Brain pericyte (primary cell): ENCODE data around the gene TEX2.

Source experiments
- DNase-seq: peaks from one replicate; pipeline ENCODE4 v3.0.0-alpha.2; 2012; ENCODE audit warnings: low read depth, low spot score

The TEX2 gene, protein sequence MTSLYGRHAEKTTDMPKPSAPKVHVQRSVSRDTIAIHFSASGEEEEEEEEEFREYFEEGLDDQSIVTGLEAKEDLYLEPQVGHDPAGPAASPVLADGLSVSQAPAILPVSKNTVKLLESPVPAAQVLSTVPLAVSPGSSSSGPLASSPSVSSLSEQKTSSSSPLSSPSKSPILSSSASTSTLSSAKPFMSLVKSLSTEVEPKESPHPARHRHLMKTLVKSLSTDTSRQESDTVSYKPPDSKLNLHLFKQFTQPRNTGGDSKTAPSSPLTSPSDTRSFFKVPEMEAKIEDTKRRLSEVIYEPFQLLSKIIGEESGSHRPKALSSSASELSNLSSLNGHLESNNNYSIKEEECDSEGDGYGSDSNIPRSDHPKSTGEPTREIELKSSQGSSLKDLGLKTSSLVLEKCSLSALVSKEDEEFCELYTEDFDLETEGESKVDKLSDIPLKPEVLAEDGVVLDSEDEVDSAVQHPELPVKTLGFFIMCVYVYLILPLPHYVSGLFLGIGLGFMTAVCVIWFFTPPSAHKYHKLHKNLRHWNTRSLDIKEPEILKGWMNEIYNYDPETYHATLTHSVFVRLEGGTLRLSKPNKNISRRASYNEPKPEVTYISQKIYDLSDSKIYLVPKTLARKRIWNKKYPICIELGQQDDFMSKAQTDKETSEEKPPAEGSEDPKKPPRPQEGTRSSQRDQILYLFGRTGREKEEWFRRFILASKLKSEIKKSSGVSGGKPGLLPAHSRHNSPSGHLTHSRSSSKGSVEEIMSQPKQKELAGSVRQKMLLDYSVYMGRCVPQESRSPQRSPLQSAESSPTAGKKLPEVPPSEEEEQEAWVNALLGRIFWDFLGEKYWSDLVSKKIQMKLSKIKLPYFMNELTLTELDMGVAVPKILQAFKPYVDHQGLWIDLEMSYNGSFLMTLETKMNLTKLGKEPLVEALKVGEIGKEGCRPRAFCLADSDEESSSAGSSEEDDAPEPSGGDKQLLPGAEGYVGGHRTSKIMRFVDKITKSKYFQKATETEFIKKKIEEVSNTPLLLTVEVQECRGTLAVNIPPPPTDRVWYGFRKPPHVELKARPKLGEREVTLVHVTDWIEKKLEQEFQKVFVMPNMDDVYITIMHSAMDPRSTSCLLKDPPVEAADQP

DNA sequence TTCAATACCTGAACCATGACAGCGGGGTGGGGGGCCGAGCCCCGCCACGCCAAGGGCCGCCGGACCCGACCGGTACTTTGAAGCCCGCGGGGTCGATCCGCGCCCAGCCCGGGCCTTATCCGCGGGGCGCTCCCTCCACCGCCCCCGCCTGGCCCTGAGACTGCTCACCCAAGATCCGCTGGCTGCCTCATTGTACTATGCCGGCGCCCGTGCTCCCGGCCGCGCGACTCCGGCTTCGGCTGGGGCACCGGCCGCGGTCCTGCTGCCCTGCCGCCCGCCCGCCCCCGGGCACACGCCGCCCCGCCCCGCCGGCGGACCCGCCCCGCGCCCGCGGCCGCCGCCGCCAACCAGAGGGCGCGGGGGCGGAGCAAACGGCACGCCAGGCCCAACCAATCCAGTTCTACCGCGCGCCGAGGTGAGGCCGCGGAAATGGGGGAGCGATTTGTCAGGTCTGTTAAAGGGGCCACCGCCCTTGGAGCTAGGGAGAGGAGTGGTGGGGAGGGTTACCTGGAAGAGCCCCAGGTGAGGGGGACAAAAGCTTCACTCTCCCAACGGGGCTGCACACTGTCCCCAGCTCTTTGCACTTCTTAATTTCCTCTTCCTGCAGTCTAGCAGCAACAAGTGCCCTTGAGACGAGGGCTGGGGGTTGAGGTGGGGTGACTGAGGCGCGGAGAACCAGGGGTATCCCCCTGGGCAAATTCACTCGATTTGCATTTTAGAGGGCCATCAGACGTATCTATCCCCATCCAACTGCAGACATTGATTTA lies at the start of gene TEX2:
TSS of gene TEX2 (minus strand) at position 261 of the 767 bp plus-strand sequence. CDS start 49,043 bp downstream, outside the sequence.
- peak; percentile 48 for DNase-seq

DNA sequence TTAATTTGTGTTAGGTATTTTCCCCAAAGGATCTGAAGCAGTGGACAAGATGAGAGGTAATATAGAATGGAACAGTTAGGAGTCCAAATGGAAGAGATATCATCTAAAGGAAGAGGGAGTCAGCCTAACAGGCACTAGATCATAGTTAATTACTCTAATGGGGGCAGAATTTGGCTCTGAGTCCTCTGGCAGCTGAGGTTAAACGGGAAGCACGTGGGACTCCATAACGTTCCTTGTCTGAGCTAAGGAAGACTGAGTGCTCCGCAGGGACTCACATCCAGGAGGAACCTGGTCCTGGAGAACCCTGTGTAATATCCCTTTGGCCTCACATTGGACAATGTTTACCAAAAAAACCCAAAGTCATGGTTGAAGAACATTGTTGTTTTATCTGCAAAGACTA lies 46.6 kb upstream of the TEX2 start:
- DNase-seq = no peak

DNA sequence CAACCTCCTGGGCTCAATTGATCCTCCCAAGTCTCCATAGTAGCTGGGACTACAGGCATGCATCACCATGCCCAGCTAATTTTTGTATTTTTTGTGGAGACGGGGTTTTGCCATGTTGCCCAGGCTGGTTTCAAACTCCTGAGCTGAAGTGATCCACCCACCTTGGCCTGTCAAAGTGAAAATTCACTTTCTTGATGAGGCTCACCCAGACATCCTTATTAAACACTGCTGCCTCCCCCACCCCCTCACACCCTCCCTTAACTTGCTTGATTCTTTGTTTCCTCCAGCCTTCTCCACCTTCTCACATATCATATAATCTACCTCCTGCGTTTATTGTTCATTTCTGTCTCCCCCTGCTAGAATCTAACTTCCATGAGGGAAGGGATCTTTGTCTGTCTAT lies 46.0 kb upstream of the TEX2 start:
- no peak for DNase-seq

DNA sequence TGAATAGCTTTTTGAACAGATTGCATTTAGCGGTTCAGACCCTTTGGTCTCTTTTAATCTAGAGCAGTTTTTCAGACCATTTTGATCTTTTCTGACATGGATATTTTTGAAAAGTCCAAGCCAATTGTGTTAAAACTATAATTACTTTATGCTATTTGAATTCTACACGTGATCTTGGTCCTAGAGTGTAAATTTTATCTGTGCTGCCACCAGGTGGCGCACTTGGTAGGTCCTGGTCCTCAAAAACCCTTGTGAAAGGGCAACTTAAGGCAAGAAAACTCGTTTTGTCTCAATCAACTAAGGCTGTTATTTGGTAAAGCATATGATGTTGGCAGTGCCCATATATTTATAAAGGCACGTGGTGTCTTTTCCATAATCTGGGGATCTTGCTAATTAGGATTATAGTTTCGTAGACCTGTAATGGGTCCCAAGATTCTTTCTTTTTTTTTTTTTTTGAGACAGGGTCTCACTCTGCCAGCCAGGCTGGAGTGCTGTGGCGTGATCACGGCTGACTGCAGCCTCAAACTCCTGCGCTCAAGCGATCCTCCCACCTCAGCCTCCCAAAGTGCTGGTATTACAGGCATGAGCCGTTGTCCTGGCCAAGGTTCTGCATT lies 43.9 kb upstream of the TEX2 start:
- DNase-seq = no peak

DNA sequence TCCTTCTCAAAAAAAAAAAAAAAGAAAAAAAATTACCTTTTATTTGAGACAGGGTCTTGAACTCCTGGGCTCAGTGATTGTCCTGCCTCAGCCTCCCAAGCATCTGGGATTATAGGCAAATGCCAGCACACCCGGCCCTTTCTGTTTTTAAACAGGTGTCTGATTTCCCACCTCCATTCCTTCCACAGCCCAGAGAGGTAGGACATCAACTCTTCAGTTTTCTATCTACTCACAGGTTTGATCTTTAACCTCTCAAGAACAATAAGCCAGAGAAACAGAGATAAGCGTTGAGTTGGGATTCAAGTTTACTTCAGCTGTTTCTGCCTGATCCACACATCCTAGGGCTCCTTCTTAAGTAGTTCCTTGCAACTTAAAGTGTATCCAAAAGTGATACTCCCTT lies 41.5 kb upstream of the TEX2 start:
- DNase-seq = no peak

DNA sequence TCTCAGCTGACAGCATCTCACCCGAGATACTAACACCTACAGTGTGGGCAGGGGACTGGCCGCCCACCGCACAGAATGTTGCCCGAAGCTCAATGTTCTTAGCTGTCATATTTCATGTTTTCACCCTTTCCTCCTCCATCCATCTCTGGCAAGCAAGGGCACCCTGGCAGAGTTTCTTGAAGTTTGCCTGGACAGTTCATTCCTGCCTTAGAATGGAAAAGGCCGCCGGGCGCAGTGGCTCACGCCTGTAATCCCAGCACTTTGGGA lies 37.6 kb upstream of the TEX2 start:
- DNase-seq = no peak

DNA sequence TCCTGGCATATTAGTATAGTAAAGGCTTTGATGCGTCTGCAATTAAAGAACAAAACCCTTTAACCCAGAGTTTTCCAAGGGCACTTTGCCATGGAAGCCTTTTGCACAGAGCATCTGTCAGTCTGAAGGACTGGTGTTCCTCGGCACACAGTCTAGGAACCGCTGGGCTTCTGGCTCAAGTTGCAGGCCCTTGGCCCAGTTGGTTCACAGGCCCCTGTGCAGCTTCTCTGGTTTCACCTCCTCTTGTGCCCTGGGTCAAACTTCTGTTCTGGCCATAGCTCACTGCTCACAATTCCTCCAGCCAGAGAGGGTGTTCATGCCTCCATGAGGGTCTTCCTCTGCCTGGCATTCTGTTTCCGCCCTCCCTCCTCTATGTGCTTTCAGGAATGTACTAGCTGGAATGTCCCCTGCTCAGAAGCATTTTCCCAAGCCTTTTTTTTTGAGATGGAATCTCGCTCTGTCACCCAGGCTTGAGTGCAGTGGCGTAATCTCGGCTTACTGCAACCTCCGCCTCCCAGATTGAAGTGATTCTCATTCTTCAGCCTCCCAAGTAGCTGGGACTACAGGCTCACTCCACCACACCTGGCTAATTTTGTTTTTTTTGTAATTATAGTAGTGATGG lies 34.5 kb upstream of the TEX2 start:
- no peak for DNase-seq

DNA sequence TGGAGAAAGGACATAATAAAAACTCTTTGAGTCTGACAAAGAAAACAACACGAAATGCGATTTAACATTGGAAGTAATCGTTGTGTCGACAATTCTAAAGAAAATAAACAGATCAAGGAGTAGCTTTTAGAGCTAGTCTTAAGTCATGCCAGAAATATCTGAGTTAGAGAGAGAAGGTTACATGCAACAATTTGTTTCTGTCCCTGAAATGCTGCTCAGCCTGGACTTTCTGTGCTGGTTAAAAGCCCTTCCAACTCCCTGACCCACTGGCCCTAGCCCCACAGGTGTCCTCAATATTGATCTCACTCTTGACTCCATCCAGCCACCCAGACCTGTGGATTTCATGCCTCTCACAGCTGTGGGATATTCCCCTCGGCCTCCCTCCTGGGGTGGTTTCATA lies 33.2 kb upstream of the TEX2 start:
- DNase-seq = peak; percentile 25

DNA sequence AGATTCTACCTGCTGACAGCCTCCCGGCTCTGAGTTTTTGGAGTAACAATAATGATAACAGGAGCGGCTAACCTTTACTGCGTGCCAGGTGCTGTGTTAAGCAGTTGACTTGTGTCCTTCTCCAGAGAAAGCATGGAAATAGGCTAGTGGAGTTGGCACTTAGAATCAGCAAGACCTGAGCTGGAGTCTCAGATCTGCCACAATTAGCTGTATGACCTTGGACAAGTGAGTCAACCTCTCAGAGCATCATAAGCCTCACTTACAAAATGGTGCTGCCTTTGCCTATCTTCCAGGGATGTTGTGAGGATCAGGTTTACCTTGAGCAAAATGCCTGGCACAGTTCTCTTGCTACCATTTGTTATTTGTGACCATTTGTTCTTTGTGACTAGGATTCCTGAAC lies 32.1 kb upstream of the TEX2 start:
- DNase-seq = no peak

DNA sequence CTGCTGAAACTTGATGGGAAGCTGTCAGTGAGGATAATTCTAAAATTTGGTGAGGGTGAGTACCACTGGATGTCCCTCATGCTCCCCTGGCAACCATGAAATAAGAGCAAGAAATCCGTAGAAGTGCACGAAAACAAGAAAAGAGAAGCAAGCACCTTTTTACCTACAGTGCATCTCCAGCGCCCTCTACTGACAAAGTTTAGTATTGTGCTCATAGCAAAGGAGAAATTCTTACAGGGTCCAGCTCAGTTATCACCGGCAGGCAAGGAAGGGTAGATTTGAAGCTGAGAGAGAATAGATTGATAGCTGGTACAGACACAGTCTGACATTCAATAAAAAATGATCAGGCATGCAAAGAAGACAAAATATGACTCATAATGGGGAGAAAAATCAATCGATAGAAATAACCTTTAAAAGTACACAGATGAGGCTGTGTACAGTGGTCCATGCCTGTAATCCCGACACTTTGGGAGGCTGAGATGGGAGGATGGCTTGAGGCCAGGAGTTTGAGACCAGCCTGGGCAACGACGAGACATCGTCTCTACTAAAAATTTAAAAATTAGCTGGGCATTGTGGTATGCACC lies 28.3 kb upstream of the TEX2 start:
- DNase-seq = no peak

DNA sequence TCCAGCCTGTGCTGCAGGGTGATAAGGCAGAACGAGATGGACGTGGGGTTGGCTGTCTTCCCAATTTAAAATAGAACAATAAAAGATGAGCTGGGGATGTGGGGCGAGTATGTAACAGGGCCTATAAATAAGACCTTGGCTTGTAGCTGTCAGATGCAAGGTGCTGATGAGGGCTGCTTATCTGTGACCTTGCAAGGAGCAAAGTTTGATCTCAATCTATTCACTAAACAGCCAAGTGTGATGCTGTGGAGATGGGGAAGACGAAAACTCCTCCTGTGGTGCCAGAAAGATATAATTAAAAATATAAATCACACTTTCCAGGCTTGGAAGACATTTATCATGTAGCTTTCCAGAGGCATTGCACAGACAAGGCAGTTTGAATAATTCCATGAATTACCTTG lies 26.7 kb upstream of the TEX2 start:
- DNase-seq = no peak

DNA sequence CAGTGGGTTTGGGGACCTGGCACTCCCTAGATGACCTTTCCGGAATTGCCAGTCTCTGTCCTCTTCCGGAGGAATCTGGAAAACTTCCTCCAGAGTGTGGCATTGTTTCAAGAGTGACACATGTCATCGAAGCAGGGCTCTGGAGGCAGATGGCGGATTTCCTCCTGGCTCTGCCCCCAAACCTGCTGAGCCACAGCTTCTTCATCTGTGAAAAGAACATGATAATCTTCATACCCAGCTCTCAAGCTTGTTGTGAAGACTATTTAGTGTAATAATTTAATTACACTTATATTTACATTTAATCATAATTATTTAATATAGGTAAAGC lies 19.7 kb upstream of the TEX2 start:
- DNase-seq = no peak

DNA sequence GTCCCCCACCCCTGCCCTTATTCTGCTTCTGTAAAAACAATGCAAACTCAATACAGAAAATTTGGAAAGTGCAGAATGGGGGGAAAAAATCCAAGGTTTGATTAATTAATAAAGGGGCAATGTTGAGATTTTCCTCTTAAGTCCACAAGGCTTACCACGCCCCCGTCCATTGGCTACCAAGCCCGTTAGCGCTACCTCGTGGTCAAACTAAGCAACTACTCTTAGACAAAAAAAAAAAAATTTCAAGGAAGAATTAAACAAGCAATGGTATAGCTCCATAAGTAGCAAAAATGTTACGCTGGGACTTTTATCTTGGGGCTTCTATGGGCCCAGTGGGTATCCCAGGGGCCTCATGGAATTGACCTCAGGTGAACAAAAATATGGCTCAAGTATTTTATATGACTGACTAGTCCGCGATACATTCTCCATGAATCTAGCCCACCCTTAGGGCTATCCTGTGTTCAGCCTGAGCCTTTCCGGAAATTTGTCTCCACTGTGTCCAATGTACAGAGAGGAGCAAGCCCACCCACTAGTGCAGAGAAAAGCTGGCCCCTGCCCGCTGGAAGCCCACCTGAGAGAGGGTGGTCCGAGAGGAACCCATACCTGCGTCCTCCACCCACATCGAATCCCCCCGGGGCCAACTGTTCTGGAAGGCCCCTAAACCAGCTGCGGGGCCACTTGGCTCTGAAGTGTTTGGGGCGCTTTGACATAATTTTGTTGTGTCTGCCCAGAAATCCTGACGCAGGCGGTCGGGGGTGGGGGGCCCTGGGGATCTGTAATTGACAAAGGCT lies 19.1 kb upstream of the TEX2 start:
- no peak for DNase-seq

DNA sequence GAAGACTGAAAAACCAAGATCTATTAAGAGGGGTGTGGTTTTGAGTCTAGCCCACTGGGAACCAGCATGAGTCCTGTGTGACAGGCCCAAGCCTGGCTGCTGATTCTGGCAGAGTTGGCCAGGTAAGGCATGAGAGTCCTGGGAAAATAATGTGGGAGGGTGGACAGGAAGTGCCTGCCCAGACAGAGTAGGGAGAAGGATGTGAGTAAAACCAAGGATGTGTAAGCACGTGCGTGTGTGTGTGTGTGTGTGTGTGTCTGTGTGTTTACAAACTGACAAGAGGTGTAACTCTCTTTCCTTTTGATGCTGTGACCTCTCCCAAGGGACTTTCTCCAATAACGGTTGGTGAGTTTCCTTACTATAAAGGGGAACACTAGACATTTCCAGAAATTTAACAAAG lies 15.6 kb upstream of the TEX2 start:
- DNase-seq = no peak

DNA sequence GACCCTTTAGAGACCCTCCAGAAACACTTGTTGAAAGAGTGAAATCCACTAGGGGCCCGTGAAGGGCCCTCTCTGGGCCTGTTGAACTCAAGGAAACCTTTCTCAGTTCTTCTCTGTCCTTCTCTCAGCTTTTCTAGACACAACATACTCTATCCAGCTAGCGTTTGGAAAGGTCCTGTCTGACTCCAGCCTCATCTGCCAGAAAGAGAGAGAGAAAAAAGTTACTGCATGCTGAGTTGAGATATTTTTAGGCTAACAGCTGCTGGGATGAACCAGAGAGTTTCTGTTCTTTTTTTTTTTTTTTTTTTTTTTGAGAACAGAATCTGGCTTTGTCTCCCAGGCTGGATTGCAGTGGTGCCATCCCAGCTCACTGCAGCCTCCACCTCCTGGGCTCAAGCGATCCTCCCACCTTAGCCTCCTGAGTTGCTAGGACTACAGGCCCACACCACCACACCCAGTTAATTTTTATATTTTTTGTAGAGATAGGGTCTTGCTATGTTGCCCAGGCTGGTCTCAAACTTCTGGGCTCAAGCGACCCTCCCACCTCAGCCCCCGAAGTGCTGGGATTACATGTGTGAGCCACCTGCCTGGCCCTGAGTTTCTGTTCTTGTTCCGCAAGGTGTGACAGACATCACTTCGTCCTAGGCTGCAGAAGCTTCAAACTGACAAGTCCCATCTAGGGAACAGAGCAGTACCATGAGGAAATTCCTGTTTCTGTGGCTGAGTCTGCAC lies 14.9 kb upstream of the TEX2 start:
- no peak for DNase-seq

DNA sequence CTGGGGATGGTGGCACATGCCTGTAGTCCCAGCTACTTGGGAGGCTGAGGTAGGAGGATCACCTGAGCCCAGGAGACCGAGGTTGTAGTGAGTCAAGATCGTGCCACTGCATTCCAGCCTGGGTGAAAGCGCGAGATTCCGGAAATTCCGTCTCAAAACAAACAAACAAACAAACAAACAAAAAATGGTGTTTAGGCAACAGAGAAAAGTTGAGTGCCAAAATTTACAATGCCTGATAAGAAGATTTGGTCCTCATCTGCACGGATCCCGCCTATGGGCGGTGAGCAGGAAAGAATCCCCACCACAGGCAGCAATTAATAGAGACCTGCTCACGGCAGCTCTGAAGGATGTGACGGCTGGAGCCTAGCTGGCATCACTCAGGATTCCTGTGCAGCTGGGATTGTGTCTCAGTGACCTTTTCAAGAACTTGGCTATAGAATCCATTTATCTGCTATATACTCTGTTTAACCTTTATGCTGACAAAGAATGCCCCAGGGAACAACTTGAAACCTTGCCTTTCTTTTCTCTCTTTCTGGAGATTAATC lies 14.0 kb upstream of the TEX2 start:
- DNase-seq = no peak

DNA sequence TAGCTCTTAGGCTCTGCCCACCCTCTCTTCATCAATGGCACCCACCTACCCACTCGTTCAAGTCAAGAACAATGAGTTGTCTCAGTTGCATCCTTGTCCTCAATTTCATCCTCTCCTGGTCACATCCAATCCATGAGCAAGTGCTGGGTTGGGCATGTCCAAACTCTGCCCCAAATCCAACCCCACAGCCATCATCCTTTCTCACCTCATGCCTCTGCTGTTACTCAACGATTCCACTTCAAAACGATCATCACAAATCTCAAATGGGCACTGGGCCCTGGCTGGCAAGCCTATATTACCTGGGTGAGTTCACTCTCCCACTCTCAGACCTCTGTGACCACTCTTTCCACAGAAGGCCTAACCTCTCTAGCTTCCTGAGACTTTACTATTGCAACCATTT lies 12.0 kb upstream of the TEX2 start:
- no peak for DNase-seq

DNA sequence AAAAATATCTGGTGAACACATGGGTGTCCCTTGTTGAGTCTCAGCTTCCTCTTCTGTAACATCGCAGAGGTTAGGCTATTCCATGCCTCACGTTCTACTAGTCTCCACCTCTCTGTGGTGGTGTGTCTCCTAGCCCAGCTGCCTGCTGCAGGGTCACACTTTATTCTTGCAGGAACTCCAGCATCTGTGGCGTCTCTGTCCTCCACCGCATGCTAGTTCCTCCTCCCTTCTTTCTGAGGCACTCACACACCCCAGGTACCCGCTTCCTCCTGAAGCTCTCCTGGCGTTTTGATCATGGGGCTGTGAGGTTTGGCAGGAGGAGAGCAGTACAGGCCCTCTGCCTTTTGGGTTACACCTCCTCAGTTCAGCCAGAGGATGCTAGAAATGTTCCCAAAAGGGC lies 9.9 kb upstream of the TEX2 start:
- no peak for DNase-seq

DNA sequence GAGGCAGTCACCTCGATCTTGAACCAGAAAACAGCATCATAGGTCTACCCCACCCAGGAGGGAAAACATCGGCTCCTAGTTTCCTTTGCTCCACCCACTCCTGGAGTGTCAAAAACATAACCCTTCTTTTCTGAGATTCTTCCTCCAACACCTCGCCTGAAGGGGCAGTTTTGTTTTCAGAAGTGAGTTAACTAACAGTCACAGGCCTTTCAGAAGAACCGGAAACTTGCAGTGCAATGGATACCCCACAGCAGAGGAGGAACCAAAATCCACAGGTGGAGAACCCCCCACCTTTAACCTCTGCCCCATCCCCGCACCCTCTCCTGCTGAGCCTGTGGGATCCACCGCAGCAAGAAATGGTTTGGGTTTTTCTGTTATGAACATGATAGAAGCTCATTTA lies 7.8 kb upstream of the TEX2 start:
- no peak for DNase-seq
